ENCODE results near the gene MLC1.

DNA sequence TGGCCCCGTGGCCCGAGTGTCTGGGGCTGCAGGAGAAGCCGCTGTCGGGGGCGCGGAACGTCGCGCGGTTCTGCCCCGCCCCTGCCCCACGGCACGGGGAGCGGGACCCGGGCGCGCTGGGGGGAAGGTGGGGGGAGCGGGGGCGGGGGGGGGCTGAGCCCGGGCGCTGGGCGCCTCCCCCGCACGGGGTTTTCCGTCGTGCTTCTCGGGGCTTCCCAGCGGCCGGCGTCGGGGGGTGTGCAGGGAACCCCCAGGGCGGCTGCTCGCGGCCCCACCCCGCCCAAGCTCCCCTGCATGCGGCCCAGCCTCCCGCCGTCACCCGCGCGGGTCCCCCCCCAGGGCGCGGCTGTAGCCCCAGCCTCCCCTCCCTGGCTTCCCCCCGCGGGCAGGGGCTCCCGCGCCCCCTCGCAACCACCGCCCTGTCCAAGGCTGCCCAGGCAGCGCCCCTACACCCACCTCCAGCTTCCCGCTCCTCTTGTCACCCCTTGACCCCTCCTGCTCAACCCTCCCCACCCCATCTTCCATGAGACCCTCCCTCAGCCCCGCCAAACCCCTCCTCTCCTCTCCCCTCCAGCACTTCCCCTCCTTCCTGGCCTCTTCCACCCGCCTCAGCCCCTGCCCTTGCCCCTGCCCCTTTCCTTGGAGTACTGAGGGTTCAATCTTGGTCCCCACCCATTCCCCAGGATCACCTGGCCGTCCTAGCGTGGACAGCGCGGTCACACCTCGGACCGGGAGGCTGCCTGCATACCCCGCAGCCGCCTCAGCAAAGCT lies 74.4 kb downstream of the MLC1 start:
- TF ChIP-seq, protein P1, sequence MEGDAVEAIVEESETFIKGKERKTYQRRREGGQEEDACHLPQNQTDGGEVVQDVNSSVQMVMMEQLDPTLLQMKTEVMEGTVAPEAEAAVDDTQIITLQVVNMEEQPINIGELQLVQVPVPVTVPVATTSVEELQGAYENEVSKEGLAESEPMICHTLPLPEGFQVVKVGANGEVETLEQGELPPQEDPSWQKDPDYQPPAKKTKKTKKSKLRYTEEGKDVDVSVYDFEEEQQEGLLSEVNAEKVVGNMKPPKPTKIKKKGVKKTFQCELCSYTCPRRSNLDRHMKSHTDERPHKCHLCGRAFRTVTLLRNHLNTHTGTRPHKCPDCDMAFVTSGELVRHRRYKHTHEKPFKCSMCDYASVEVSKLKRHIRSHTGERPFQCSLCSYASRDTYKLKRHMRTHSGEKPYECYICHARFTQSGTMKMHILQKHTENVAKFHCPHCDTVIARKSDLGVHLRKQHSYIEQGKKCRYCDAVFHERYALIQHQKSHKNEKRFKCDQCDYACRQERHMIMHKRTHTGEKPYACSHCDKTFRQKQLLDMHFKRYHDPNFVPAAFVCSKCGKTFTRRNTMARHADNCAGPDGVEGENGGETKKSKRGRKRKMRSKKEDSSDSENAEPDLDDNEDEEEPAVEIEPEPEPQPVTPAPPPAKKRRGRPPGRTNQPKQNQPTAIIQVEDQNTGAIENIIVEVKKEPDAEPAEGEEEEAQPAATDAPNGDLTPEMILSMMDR (conservative IDR thresholded peaks at IDR 0.05; ENCODE audit: low read depth, low read length), result no peak
- TF ChIP-seq MAZ (IDR thresholded peaks at IDR 0.05; ENCODE audit: borderline replicate concordance, low read depth, low read length) (no peak), MAFK (IDR thresholded peaks at IDR 0.05; ENCODE audit: low read depth, low read length) (no peak), POLR2A (IDR thresholded peaks at IDR 0.05; ENCODE audit: low read depth, low read length) (no peak)
